A549 (cell line): Measurements from ENCODE around the gene MRPS5.

Experiments used
- CHD2 ChIP-seq: fragments of 150-350 bp; IDR thresholded peaks from 2 replicates; pipeline ENCODE4 v1.6.1; 2014; ENCODE audit warnings: low read length; ENCODE audit not compliant: partially characterized antibody
- CTCF ChIP-seq: fragments of >200 bp; sonication (Bioruptor Twin); formaldehyde crosslinking; IDR thresholded peaks from 3 replicates; pipeline ENCODE4 v1.5.1; 2016
- POLR2A ChIP-seq: IDR thresholded peaks from 2 replicates; pipeline ENCODE4 v1.6.1; 2012; ENCODE audit warnings: mild to moderate bottlenecking, low read length
- REST ChIP-seq: fragments of 200-600 bp; sonication (generic); IDR thresholded peaks from 2 replicates; pipeline ENCODE4 v1.6.1; 2016; ENCODE audit warnings: antibody characterized with exemption, mild to moderate bottlenecking, moderate library complexity
- RFX5 ChIP-seq: fragments of 450-650 bp; IDR thresholded peaks from 2 replicates; pipeline ENCODE4 v1.7.1; 2014; ENCODE audit warnings: antibody characterized with exemption, mild to moderate bottlenecking, moderate library complexity
- SMC3 ChIP-seq: fragments of >200 bp; sonication (Bioruptor Twin); formaldehyde crosslinking; IDR thresholded peaks from 3 replicates; pipeline ENCODE4 v1.6.1; 2018; ENCODE audit warnings: inconsistent platforms
- TP53 ChIP-seq: fragments of 250-450 bp; sonication (Bioruptor Pico); IDR thresholded peaks from 2 replicates; pipeline ENCODE4 v1.5.0; 2021; ENCODE audit warnings: mild to moderate bottlenecking, moderate library complexity

GRCh38 chr2:95039363-95039762 lies 82.2 kb downstream of the MRPS5 start:
- TF ChIP-seq CHD2 (no peak), POLR2A (no peak), REST (no peak), TP53 (no peak), RFX5 (no peak), SMC3 (no peak), CTCF (no peak)
